ENCODE measurements around the gene MBTPS1.

GRCh38 chr16:84155226-84155625 is 38.5 kb upstream of the MBTPS1 start:
- TF ChIP-seq EZH2 (IDR thresholded peaks at IDR 0.05; ENCODE audit: borderline replicate concordance, low read depth, low read length) (no peak), IFI16 (CRISPR knock-in tag; IDR thresholded peaks at IDR 0.05) (no peak), TAF7 (tag; IDR thresholded peaks at IDR 0.05) (no peak), RCOR1 (IDR thresholded peaks at IDR 0.05; ENCODE audit: borderline replicate concordance in 1 of 2, low read depth in 2 of 2, low read length in 2 of 2) (no peak), TARDBP (IDR thresholded peaks at IDR 0.05) (no peak), CHD2 (IDR thresholded peaks at IDR 0.05; ENCODE audit: low read depth, low read length) (no peak), POLR2A (conservative IDR thresholded peaks at IDR 0.05) (no peak), SMARCA5 (IDR thresholded peaks at IDR 0.05) (no peak), CTCF (IDR thresholded peaks at IDR 0.05 in 2 of 3, conservative IDR thresholded peaks at IDR 0.05 in 1 of 3; ENCODE audit: insufficient read depth in 2 of 3, low read depth in 1 of 3, low read length in 3 of 3) (no peak), FOXO4 (CRISPR knock-in tag; IDR thresholded peaks at IDR 0.05) (no peak), PML (IDR thresholded peaks at IDR 0.05; ENCODE audit: low read length) (no peak), ZNF232 (CRISPR knock-in tag; IDR thresholded peaks at IDR 0.05) (no peak), MTA3 (IDR thresholded peaks at IDR 0.05; ENCODE audit: borderline replicate concordance) (no peak)
